ENCODE measurements around the gene RELN.

GRCh38 chr7:103762065-103762760 is 227.2 kb downstream of the RELN start:
- TF ChIP-seq CTCF (IDR thresholded peaks at IDR 0.05) (no peak), POLR2A (IDR thresholded peaks at IDR 0.05) (no peak)

Measured in thyroid gland (tissue), 4 donors.